GM20000 (cell line): Measurements from ENCODE around the gene FCN2.

ENCODE experiments used
- DNase-seq: peaks from one replicate; pipeline ENCODE4 v3.0.0; 2012; ENCODE audit warnings: low spot score
- CTCF ChIP-seq: IDR thresholded peaks from 2 replicates; pipeline ENCODE4 v1.5.1; 2012; ENCODE audit warnings: mild to moderate bottlenecking, control low read depth; ENCODE audit errors: extremely low read depth, missing control alignments

FCN2 gene

GRCh38 chr9:134887219-134887618 lies 6.6 kb downstream of the FCN2 start:
- no peak for DNase-seq
- no peak for TF ChIP-seq CTCF

GRCh38 chr9:134887686-134888602 lies 7.3 kb downstream of the FCN2 start:
- no peak for TF ChIP-seq CTCF
- DNase-seq: no peak

- TF ChIP-seq CTCF: no peak
- no peak for DNase-seq
These were observed 8.1 kb downstream of the FCN2 start for GRCh38 chr9:134888603-134889190.

- no peak for DNase-seq
- no peak for TF ChIP-seq CTCF
These were observed 9.0 kb downstream of the FCN2 start for GRCh38 chr9:134889386-134890154.

- DNase-seq: no peak
- TF ChIP-seq CTCF: no peak
These were observed 9.5 kb downstream of the FCN2 start for GRCh38 chr9:134890155-134890495.

- DNase-seq: no peak
- TF ChIP-seq CTCF: no peak
These were observed 10.4 kb downstream of the FCN2 start for GRCh38 chr9:134891053-134891452.

- no peak for DNase-seq
- no peak for TF ChIP-seq CTCF
These were observed 11.1 kb downstream of the FCN2 start for GRCh38 chr9:134891713-134892112.
